GM19351 (cell line): Measurements from ENCODE around the gene MGP.

Experiments
- ATAC-seq: cut with Tn5 transposase; IDR thresholded peaks from one replicate; pipeline ENCODE4 v1.9.1; 2021; ENCODE audit warnings: mild to moderate bottlenecking, moderate library complexity; ENCODE audit not compliant: unreplicated experiment

Gene MGP

DNA sequence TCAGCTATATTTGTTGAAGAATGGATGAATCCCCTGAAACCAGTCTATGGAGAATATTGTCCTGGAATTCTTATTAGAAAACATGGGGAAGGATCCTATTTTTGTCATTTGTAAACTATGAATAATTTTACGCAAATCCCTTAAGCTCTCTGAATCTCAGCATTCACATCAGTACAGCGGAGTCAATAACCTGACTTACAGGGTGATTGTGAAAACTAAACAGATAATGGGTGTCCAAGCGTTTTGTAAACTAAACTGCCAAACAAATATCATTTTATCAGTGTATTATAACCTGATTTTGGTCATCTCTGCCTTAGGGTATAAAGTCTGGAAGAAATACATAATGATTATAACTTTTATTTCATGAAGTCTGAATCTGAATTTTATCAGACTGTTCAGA is 52.3 kb downstream of the MGP start:
- no peak for ATAC-seq
